ENCODE data around the gene TP63.

Gene TP63

GRCh38 chr3:189685860-189686259, 54.7 kb downstream of the TP63 start:
- peak; percentile 56 to 87 for DNase-seq (ENCODE audit: low read depth in 2 of 2)
- TF ChIP-seq CTCF (IDR thresholded peaks at IDR 0.05; ENCODE audit: low read depth, low read length) = no peak
- H3K4me3 ChIP-seq (replicated peaks in 1 of 2; ENCODE audit: low read depth in 2 of 2, low read length in 2 of 2) = no peak overlapping the region

GRCh38 chr3:189687475-189687874, 56.3 kb downstream of the TP63 start:
- DNase-seq (ENCODE audit: low read depth in 2 of 2) = no peak
- TF ChIP-seq CTCF (IDR thresholded peaks at IDR 0.05; ENCODE audit: low read depth, low read length) = no peak
- no peak overlapping the region for H3K4me3 ChIP-seq (replicated peaks in 1 of 2; ENCODE audit: low read depth in 2 of 2, low read length in 2 of 2)

GRCh38 chr3:189688262-189688661, 57.1 kb downstream of the TP63 start:
- DNase-seq (ENCODE audit: low read depth in 2 of 2) = no peak
- H3K4me3 ChIP-seq (replicated peaks in 1 of 2; ENCODE audit: low read depth in 2 of 2, low read length in 2 of 2) = no peak overlapping the region
- no peak for TF ChIP-seq CTCF (IDR thresholded peaks at IDR 0.05; ENCODE audit: low read depth, low read length)

- no peak for TF ChIP-seq CTCF (IDR thresholded peaks at IDR 0.05; ENCODE audit: low read depth, low read length)
- no peak for DNase-seq (ENCODE audit: low read depth in 2 of 2)
Measured at GRCh38 chr3:189689625-189690024, 58.4 kb downstream of the TP63 start.

GRCh38 chr3:189690237-189690636, 59.0 kb downstream of the TP63 start:
- TF ChIP-seq CTCF (IDR thresholded peaks at IDR 0.05; ENCODE audit: low read depth, low read length) = no peak
- no peak for DNase-seq (ENCODE audit: low read depth in 2 of 2)
- no peak overlapping the region for H3K4me3 ChIP-seq (replicated peaks in 1 of 2; ENCODE audit: low read depth in 2 of 2, low read length in 2 of 2)

More at GRCh38 chr3:189689625-189690024, 58.4 kb downstream of the TP63 start:
- H3K4me3 ChIP-seq (replicated peaks in 1 of 2; ENCODE audit: low read depth in 2 of 2, low read length in 2 of 2) = no peak overlapping the region

- no peak for TF ChIP-seq CTCF (IDR thresholded peaks at IDR 0.05; ENCODE audit: low read depth, low read length)
Measured at GRCh38 chr3:189690672-189691071, 59.5 kb downstream of the TP63 start.

GRCh38 chr3:189695400-189695799, 64.2 kb downstream of the TP63 start:
- no peak overlapping the region for H3K4me3 ChIP-seq (replicated peaks in 1 of 2; ENCODE audit: low read depth in 2 of 2, low read length in 2 of 2)
- TF ChIP-seq CTCF (IDR thresholded peaks at IDR 0.05; ENCODE audit: low read depth, low read length) = no peak
- no peak for DNase-seq (ENCODE audit: low read depth in 2 of 2)

More at GRCh38 chr3:189690672-189691071, 59.5 kb downstream of the TP63 start:
- no peak overlapping the region for H3K4me3 ChIP-seq (replicated peaks in 1 of 2; ENCODE audit: low read depth in 2 of 2, low read length in 2 of 2)
- no peak for DNase-seq (ENCODE audit: low read depth in 2 of 2)

Data from cardiac fibroblast (primary cell).